A549 (cell line): ENCODE data around the gene WDR70.

Experiments used
- CTCF ChIP-seq: fragments of >200 bp; sonication (Bioruptor Twin); formaldehyde crosslinking; IDR thresholded peaks from 3 replicates; pipeline ENCODE4 v1.5.1; 2016
- JUN ChIP-seq, 2 experiments: fragments of >200 bp; sonication (Bioruptor Twin); formaldehyde crosslinking; IDR thresholded peaks; 2 replicates in 1 of 2; 3 replicates in 1 of 2; pipeline ENCODE4 v1.6.1; 2016 to 2017
- POLR2A ChIP-seq: IDR thresholded peaks from 2 replicates; pipeline ENCODE4 v1.6.1; 2012; ENCODE audit warnings: mild to moderate bottlenecking, low read length
- ZNF302 ChIP-seq: fragments of 250-450 bp; sonication (Bioruptor Pico); IDR thresholded peaks from 2 replicates; pipeline ENCODE4 v1.9.0; 2021; ENCODE audit warnings: inconsistent platforms, mild to moderate bottlenecking, moderate library complexity

DNA sequence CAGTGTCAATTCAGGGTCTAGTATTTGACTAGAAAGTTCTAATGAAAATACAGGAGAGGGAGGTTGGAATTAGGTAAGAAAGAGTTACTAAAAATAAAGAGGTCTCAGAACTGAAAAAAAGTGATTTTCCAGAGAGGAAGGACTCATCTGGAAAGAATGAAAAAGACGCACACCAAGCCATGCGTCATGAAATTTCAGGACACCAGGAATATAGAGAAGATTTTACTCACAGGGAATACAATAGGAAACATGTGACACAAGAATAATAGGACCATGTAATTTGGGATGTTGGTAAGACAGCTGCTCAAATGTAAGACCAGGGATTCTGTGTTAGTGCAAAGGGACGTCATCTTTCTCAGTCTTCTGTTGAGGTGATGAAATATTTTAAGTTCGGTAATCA lies 236.1 kb downstream of the WDR70 start:
- TF ChIP-seq CTCF (no peak), JUN (IDR thresholded peaks at IDR 0.05) (no peak), ZNF302 (CRISPR knock-in tag) (no peak), POLR2A (no peak)
